Measurements from ENCODE around the gene PRR12.

DNA sequence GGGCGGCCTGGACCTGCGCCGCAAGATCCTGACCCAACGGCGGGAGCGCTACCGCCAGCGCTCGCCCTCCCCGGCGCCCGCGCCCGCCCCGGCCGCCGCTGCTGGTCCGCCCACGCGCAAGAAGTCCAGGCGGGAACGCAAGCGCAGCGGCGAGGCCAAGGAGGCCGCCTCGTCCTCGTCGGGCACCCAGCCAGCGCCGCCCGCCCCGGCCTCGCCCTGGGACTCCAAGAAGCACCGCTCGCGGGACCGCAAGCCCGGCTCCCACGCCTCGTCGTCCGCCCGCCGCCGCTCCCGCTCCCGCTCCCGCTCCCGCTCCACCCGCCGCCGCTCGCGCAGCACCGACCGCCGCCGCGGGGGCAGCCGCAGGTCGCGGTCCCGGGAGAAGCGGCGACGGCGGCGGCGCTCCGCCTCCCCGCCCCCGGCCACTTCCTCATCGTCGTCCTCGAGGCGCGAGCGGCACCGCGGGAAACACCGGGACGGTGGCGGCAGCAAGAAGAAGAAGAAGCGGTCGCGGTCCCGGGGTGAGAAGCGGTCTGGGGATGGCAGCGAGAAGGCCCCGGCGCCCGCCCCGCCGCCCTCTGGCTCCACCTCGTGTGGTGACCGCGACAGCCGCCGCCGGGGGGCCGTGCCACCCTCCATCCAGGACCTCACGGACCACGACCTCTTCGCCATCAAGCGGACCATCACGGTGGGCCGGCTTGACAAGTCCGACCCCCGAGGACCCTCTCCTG lies 61.0 kb downstream of the PRR12 start:
- TF ChIP-seq POLR2AphosphoS5 (IDR thresholded peaks at IDR 0.05) (no peak), POLR2A (IDR thresholded peaks at IDR 0.05) (no peak), EP300 (IDR thresholded peaks at IDR 0.05) (no peak)
- TF ChIP-seq, protein P1, sequence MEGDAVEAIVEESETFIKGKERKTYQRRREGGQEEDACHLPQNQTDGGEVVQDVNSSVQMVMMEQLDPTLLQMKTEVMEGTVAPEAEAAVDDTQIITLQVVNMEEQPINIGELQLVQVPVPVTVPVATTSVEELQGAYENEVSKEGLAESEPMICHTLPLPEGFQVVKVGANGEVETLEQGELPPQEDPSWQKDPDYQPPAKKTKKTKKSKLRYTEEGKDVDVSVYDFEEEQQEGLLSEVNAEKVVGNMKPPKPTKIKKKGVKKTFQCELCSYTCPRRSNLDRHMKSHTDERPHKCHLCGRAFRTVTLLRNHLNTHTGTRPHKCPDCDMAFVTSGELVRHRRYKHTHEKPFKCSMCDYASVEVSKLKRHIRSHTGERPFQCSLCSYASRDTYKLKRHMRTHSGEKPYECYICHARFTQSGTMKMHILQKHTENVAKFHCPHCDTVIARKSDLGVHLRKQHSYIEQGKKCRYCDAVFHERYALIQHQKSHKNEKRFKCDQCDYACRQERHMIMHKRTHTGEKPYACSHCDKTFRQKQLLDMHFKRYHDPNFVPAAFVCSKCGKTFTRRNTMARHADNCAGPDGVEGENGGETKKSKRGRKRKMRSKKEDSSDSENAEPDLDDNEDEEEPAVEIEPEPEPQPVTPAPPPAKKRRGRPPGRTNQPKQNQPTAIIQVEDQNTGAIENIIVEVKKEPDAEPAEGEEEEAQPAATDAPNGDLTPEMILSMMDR (IDR thresholded peaks at IDR 0.05) = no peak

All from upper lobe of left lung (tissue), 4 donors.